CD4-positive, alpha-beta T cell treated with Interleukin-21 for 1 hour (primary cell): Measurements from ENCODE around the gene YBEY.

Experiments
- DNase-seq: peaks from one replicate; pipeline ENCODE4 v3.0.0-alpha.2; 2020

YBEY gene

DNA sequence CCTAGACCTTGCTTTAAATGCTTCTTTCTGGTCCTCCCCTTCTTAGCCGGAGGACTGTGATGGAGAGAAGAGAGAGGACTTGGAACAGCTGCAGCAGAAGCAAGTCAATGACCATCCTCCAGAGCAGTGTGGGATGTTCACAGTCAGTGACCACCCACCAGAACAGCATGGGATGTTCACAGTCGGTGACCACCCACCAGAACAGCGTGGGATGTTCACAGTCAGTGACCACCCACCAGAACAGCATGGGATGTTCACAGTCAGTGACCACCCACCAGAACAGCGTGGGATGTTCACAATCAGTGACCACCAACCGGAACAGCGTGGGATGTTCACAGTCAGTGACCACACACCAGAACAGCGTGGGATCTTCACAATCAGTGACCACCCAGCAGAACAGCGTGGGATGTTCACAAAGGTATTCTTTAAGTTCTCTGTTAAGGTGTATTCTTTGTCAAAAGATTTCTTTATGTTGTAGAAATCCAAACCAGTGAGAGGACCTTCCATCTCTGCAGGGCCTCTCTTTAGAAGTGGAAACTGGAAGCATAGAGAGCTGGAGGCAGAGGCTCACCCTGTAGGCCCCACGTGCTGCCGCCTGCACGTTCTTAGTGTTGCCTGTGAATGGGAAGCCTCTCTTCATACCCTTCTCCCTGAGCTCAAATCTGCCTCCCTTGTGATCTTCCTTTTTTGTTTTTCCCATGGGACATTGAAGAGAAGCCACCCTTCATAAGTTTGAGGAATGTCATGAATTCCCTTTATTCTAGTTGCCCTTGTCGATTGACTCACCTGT is 48.4 kb downstream of the YBEY start:
- no peak for DNase-seq

DNA sequence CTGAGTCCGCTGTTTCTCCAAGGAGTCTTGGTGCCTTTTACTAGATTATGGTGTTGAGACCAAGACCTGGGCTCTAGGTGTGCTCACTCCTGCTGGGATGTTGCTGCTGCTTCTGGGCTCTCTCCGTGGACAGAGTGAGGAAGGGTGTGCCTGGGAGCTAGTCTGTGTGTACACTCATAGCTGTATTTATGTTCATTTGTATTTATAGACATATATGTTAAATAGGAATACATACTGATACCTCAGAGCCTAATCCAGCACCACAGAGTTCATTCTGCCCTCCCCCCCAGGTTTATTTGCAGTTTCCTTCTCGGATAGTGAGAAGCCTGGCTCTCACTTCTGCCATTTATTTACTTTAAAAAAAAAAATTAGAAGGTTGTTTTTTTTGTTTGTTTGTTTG is 50.5 kb downstream of the YBEY start:
- DNase-seq: no peak

GRCh38 chr21:46340998-46341397 is 54.9 kb downstream of the YBEY start:
- no peak for DNase-seq

GRCh38 chr21:46344219-46344915 is 58.2 kb downstream of the YBEY start:
- no peak for DNase-seq

DNA sequence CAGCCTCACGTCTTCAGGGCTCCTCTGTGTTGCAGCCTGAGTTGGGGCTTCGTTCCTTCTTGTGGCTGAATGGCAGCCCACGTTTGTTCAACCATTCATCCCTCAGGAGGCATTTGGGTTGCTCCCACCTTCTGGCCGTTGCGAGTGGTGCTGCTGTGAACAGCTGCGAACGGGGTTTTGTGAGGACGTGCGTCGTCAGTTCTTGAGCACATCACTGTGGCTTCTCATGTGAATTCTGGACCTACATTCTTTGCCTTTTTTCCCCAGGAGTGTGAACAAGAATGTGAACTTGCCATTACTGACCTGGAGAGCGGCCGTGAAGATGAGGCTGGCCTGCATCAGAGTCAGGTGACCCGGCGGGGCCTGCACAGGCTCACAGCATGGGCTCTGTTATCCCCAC is 59.7 kb downstream of the YBEY start:
- DNase-seq: no peak

GRCh38 chr21:46346296-46347202 is 60.4 kb downstream of the YBEY start:
- no peak for DNase-seq

DNA sequence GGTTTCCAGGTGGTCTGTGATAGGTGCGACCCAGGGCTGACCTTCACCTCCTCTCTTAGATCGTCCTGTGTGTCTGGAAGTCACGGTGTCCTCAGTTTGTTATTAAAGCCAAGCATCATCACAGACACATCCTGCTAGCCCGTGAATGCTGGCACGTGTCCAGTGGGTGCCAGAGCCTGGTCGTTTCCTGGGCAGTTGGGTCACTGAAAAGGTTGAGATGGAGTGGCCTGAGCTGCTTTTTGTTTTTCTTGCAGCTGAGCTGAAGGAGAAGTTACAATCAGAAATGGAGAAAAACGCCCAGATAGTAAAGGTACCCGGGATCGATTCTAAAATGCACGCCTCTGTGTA is 61.0 kb downstream of the YBEY start:
- DNase-seq: no peak
